Right atrium auricular region (tissue), 2 donors: ENCODE results near the gene C20orf202. TPM values are rescaled to one million over a fixed set of nuclear protein-coding genes. Genes with fewer than 3 reads are reported as not detected.
"Not testable (repeated sequence)": the region's sequence is repeated elsewhere in the genome, so short reads cannot be mapped to it uniquely, and the experiment has no call there.

Experiments used
- DNase-seq: peaks from one replicate; pipeline ENCODE4 v3.0.0-alpha.2; 2019; ENCODE audit warnings: low spot score
- H3K27ac ChIP-seq, 2 donors: fragments of 200-600 bp; sonication (generic); 1 replicate in 1 of 2; 2 replicates in 1 of 2; pipeline ENCODE4 v1.5.1; 2016 to 2019
- H3K27me3 ChIP-seq, 2 donors: fragments of 200-600 bp; sonication (generic); one replicate each; pipeline versions ENCODE4 v1.5.1 to v1.6.0; 2017 to 2019
- H3K36me3 ChIP-seq: fragments of 200-600 bp; sonication (generic); one replicate; pipeline ENCODE4 v1.5.1; 2016
- H3K4me1 ChIP-seq, 2 donors: fragments of 200-600 bp; sonication (generic); one replicate each; pipeline versions ENCODE4 v1.5.1 to v1.6.0; 2017 to 2019
- H3K4me3 ChIP-seq, 2 donors: fragments of 200-600 bp; sonication (generic); 1 replicate in 1 of 2; 2 replicates in 1 of 2; pipeline ENCODE4 v1.5.1; 2017 to 2019; ENCODE audit warnings: mild to moderate bottlenecking in 1 of 2, moderate library complexity in 1 of 2
- H3K9me3 ChIP-seq, 2 donors: fragments of 200-600 bp; sonication (generic); one replicate each; pipeline ENCODE4 v1.5.1; 2019
- CTCF ChIP-seq, 2 donors: fragments of 200-600 bp; sonication (generic); IDR thresholded peaks; one replicate each; pipeline ENCODE4 v1.5.1; 2019; ENCODE audit warnings: antibody characterized with exemption in 2 of 2
- total RNA-seq, 2 donors: library from RNA; depleted of rRNA; stranded (reverse); fragments of >200 nt; gene quantifications; one replicate each; pipeline ENCODE4 v1.1.0, GENCODE V29; 2016

The C20orf202 gene
- total RNA-seq, 2 donors from 2014 or later = 0.20 TPM; not detected in 1

DNA sequence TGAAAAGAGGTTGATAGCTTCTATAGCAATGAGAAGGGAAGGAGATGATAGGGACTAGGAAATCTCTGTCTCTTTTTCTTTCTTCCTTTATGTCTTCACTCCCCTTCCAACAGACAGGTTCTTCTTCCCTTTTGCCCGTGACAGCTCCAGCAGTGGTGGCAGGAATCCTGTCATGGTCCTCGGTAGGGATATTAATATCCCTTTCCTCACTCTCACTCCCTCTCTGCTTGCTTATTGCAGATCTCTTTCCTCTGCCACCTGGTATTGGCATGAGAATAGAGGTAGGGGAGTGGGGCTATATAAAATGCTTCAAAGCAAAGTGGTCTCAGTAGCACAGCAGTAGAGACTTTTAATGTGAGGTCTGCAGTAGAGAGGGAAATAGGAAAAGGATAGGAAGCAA, 42.3 kb downstream of the C20orf202 start:
- no peak for DNase-seq
- H3K9me3 ChIP-seq = no peaks in the 10 kb centered on the region
- TF ChIP-seq CTCF (IDR thresholded peaks at IDR 0.05) = no peak
- no peak overlapping the region for H3K27ac ChIP-seq
- no peaks in the 10 kb centered on the region for H3K27me3 ChIP-seq
- H3K4me1 ChIP-seq = no peaks in the 10 kb centered on the region
- H3K36me3 ChIP-seq = no peaks in the 10 kb centered on the region
- no peak overlapping the region for H3K4me3 ChIP-seq

DNA sequence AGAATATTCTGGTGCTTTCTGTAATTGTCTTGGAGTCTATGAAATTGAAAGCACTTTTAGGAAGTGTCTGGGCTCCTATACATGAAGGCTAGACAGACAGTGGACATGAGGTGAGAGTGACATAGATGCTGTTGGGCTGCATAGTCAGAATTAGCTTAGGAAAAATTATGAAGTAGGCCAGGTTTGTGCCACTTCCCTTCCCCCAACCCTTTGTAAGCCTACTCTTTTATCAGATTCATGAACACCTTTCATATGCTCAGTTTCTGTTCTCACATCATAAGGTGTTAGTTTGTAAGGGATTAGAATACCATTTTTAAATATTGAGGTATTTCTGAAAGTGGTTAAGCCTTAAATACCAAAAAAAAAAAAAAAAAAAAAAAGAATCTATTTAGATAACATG, 44.4 kb downstream of the C20orf202 start:
- H3K36me3 ChIP-seq = no peaks in the 10 kb centered on the region
- no peak for DNase-seq
- no peak overlapping the region for H3K27ac ChIP-seq
- no peak overlapping the region for H3K4me3 ChIP-seq
- H3K27me3 ChIP-seq = no peaks in the 10 kb centered on the region
- no peaks in the 10 kb centered on the region for H3K9me3 ChIP-seq
- H3K4me1 ChIP-seq = no peaks in the 10 kb centered on the region
- no peak for TF ChIP-seq CTCF (IDR thresholded peaks at IDR 0.05)

GRCh38 chr20:1250282-1250681, 47.0 kb downstream of the C20orf202 start:
- H3K4me1 ChIP-seq, H3K36me3 ChIP-seq, H3K27ac ChIP-seq, H3K27me3 ChIP-seq, H3K4me3 ChIP-seq, DNase-seq, H3K9me3 ChIP-seq: not testable (repeated sequence)

GRCh38 chr20:1252416-1252815, 49.2 kb downstream of the C20orf202 start:
- DNase-seq = no peak

GRCh38 chr20:1254254-1254653, 51.0 kb downstream of the C20orf202 start:
- no peak for TF ChIP-seq CTCF (IDR thresholded peaks at IDR 0.05)
- no peak for DNase-seq
- no peak overlapping the region for H3K4me3 ChIP-seq
- no peaks in the 10 kb centered on the region for H3K27me3 ChIP-seq
- no peaks in the 10 kb centered on the region for H3K36me3 ChIP-seq
- no peaks in the 10 kb centered on the region for H3K9me3 ChIP-seq
- H3K4me1 ChIP-seq = no peaks in the 10 kb centered on the region
- H3K27ac ChIP-seq = no peak overlapping the region

More at GRCh38 chr20:1252416-1252815, 49.2 kb downstream of the C20orf202 start:
- no peak overlapping the region for H3K4me3 ChIP-seq
- H3K4me1 ChIP-seq = no peaks in the 10 kb centered on the region
- H3K27ac ChIP-seq = no peak overlapping the region
- no peaks in the 10 kb centered on the region for H3K9me3 ChIP-seq
- no peak for TF ChIP-seq CTCF (IDR thresholded peaks at IDR 0.05)
- no peaks in the 10 kb centered on the region for H3K27me3 ChIP-seq
- H3K36me3 ChIP-seq = no peaks in the 10 kb centered on the region

DNA sequence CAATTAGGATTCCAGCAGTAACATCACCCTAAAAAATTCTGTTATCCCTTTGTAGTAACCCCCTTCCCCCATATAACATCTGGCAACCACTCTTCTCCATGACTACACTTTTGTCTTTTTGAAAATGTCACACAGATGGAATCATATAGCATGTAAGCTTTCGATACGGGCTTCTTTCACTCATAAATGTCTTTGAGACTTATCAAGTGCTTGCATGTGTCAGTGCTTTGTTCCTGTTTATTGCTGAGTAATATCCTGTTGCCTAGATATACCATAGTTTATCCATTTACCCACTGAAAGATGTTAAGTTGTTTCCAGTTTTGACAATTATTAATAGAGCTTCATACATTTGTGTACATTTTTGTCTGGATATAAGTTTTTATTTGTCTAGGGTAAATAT, 52.4 kb downstream of the C20orf202 start:
- no peaks in the 10 kb centered on the region for H3K27me3 ChIP-seq
- TF ChIP-seq CTCF (IDR thresholded peaks at IDR 0.05) = no peak
- no peak for DNase-seq

More for the DNA sequence above, 52.4 kb downstream of the C20orf202 start:
- H3K4me1 ChIP-seq = no peaks in the 10 kb centered on the region
- no peaks in the 10 kb centered on the region for H3K9me3 ChIP-seq
- no peak overlapping the region for H3K27ac ChIP-seq
- no peak overlapping the region for H3K4me3 ChIP-seq
- no peaks in the 10 kb centered on the region for H3K36me3 ChIP-seq

Other genes with a start within 250 kb of the C20orf202 start
- gene RSPO4, start 201.1 kb upstream of the C20orf202 start, total RNA-seq = under 1 TPM; 0.15 to 0.20 TPM
- gene PSMF1, start 84.9 kb upstream of the C20orf202 start, total RNA-seq = 100 to 1,000 TPM in 1 of 2 donors, 10 to 100 TPM in 1; 88.6 to 116 TPM
- 1 to 10 TPM in 1 of 2 donors, under 1 TPM in 1; 0.83 to 4.6 TPM for gene TMEM74B, start 18.5 kb upstream of the C20orf202 start, total RNA-seq
- not detected for gene RAD21L1, start 22.6 kb downstream of the C20orf202 start, total RNA-seq
- 10 to 100 TPM in 1 of 2 donors, 1 to 10 TPM in 1; 5.0 to 10.1 TPM for gene SNPH, start 62.8 kb downstream of the C20orf202 start, total RNA-seq
- 1 to 10 TPM; 2.9 to 3.9 TPM for gene SDCBP2, start 125.7 kb downstream of the C20orf202 start, total RNA-seq
- gene FKBP1A, start 189.6 kb downstream of the C20orf202 start, total RNA-seq = 10 to 100 TPM; 73.5 to 98.7 TPM